GM18907 (cell line): ENCODE data around the gene FARP1.

Source experiments
- ATAC-seq: cut with Tn5 transposase; IDR thresholded peaks from one replicate; pipeline ENCODE4 v1.9.1; 2021; ENCODE audit warnings: mild to moderate bottlenecking, moderate library complexity; ENCODE audit not compliant: unreplicated experiment

Gene FARP1

DNA sequence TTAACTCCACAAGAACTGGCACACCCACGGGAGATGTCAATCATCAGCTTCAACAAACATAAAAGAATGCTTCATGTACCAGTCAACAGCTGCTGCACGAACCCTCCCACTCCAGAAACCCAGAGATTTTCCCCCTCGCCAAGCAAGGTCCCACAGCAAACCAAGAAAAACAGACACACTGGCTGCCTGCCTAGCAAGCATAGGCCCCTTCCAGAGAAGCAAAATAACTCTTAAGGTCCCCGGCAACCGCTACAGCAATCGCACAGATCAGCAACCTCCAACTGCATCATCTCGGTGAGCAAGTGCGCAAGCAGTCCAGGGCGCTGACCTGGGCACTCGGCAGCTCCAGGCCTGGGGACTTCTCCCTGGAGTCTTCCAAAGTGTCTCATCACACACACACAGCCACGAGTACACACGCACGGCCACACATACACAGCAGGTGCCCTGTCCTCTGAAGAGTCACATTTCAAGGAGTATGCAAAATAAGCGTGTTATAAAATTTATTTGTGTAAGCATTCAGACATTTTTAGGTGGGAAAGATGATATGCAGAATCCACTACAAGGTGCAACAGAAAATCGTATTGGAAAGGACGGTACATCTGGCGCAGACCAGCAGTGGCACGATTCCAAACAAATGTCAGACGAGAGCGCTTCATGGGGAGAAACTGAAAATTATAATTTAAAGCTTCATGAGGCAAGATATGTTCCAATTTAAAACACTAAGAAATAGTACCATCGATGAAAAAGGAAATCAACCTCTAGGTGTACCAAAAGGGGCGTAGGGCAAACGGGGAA lies 309.0 kb downstream of the FARP1 start:
- no peak for ATAC-seq

DNA sequence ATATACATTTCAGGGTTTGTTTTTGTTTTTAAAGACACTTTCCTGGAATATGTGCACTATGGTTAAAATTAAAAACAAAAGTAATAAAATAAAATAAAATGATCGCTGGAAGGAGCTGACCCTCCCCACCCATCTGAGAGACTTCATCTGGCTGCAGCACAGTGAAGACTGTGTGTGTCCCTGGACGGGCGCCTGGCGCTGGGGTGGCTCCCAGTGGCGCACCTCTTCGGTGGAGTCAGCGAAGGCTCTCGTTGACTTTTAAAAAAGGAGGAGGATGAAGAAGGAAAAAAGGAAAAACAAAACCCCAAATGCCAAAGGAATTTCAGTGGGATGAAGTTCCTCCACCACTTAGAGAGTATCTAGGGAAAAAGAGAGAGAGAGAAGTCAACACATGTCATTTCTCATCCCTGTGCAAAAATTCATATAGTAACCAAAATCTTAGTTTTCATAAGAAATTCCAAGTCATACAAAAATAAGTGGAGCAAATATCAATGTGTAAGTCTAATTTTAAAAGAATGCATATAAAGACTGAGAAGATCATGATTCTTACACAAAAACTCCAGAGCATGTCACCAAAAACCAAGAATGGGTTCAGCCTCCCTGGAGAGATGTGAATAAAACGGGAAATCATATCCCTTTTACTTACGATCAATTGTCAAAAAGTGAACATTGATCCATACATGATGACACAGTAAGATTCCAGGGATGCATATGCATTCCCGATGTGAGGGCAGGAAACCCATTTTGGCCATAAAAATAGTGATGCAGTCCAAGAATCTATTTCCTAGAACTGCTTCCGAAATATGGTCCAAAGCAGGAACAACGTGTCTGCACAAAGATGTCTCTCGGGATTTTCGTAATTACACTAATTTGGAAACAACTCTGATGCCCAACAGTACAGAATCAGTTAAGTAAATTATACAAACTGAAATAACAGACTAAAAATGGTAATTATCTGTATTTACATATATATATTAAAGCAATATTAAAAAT lies 310.3 kb downstream of the FARP1 start:
- no peak for ATAC-seq

DNA sequence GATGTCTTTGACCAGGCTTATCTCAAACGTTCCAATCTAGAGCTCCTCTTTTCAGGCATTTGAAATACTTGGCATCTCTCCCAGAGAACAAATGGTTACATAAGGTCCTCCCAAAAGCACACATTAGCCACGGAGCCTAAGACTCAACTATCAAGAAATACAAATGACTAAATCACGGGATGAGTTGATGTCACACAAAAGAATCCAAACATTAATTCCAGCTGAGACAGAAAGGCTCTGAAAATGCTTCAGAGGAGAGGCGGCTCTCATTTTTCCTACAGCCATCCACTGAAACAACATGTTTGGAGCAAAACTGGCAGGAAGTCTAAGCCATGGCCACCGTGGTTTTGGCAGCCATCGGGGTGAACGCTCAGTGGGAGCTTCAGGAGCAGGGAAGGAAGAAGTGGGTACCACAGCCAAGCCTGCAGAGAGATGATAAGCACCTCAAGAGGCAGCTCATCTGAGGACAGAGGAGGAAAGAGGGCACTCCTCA lies 311.5 kb downstream of the FARP1 start:
- no peak for ATAC-seq

DNA sequence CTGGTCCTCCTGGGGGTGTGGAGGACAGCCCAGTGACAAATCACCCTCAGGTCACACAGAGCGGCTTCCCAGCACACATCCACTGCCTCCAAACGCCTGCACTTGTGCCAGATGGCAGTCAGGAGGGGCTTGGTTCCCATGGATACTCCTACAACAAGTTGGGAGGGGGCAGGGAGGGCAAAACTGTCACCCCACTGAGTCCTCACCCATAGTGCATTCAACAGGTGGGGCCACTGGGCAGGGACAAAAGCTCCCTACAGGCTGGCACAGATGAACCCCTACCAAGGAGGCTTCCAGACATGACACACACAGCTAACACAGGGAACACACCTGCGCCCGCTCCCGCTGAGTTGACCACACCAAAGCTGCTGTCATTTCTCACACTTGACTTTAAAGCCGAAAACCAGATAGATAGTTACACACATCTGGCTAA lies 313.5 kb downstream of the FARP1 start:
- ATAC-seq, result no peak

DNA sequence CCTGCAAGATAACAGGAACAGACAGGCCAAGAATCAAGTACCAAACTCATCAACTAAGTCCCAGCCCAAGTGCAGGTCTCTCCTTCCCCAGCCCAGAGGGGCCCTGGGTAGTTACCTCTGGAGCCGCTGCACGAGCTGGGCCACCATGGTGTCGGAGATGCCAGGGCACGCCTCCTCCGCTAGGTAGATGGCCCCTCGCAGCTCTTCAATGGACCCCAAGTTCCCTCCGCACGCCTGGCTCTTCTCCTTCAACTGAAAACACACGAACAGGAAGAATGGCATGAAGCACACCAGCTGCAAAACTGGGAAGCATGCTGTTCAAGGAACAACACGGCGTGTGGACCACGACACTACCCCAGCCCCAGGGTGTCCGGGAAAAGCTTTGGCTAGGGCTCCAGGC lies 314.2 kb downstream of the FARP1 start:
- ATAC-seq, result no peak

DNA sequence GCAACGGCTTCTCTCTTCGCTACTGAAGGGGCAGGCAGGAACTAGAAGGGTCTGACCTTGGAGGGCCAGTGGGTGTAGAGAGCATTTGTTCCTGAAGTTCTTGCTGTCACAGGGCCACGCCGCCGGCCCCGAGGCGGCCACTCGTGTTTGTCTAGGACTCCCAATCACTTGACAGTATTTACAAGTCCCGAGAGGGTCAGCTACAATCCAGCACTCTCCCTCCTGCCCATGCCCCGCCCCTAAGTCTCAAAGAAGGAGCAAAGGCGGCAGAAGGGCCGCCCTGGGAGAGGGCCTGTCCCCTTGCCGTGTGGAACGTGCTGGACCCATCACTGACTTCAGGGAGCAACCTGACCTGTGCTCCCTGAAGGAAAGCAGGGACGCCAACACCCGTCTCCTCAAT lies 315.5 kb downstream of the FARP1 start:
- ATAC-seq, result no peak

DNA sequence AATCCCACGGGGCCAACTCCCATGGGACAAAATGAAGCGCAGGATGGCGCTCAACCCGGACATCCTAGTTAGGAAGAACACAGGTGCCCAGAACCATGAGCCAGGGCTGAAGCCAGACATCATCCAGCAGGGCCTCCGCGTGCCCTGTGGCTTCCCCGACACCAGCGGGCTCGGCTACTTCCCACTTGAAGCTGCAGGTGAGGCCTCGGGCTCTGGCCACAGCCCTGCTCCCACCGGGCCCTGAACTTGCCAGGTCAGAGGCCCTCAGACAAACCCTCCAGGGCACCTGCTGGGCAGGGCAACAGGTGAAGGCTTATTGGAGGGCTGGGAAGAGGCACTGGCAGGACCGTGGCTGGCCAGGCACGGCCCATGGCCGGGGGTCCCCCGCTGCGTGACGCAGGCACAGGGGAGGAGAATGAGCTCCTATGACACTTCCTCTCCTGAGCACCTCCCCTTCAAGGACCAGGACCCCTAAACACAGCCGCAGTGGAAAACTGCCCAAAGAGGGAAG lies 316.3 kb downstream of the FARP1 start:
- no peak for ATAC-seq

DNA sequence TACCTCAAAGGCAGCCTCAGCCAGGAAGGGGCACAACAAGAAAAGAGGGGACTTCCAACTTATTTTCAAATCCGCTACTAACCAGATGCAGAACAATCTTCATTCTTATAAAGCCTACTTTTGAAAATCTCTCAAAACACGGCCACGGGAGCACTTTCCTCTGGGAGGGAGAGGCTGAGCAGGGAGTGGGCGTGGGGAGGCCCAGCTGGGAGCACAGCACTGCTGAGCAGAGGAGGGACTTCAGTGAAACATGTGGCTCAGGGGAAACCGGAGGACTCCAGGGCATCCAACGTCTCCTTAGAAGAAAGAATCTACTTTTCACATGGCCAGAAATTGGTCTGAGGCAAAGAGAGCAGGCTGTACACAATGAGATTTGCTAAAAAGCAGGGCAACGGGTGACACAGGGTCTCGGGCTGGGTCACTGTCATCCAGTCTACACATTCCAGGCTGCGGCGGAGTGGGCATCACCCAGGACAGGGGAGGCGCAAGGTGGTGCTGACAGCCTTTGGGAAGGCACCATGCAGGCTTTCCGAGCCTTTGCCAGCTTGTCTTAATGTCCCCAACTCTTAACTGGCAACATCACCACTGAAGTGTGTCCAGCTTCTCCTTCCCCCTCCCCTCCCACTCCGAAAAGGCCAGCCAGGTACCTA lies 317.0 kb downstream of the FARP1 start:
- ATAC-seq, result no peak

DNA sequence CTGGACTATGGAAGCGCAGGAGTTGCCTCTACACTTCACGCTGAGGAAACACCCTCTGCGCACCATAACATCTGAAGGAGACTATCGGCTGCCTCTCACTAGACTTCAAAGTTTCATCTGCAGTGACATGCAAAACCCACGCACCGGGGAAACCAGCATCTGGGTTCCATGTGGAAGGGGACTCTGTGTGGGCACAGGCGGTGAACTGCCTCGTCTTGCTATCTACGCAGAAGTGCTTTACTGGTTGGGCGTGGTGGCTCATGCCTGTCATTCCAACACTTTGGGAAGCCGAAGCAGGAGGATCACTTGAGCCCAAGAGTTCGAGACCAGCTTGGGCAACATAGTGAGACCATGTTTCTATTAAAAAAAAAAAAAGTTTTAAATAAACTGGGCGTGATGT lies 317.6 kb downstream of the FARP1 start:
- no peak for ATAC-seq

DNA sequence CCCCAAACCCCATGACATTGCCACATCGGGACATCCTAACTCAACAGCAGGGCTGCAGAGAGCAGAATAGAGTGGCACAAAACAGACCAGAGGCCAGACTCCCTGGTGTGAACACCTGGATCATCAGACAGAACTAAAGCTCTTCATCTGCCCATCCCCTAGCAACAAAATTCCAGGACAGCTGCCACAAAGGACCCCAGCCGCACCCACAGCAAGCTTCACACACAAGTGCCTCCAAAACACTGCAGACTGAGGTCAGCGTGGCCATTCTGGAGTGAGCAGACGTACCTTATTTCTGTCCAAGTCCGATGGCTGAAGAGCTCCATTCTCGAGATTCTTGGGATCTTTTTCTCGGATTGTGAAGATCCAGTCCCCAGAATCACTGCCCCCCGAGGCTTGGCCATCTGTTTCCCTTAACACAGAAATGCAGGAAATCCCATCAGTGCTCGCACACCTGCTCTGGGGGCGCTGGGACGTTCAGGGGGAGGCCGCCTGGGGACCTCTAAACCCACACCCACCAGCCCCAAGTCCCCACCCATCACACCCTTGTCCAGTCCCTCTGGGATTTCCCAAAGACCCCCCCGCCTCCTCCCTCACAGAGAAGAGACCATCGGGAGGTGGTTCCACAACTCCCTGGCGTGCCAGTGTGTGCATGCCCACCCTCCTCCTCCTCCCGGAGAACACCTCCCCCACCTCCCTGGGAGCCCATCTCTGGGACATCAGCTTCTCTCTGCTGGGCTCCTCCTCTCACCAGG lies 318.8 kb downstream of the FARP1 start:
- no peak for ATAC-seq

DNA sequence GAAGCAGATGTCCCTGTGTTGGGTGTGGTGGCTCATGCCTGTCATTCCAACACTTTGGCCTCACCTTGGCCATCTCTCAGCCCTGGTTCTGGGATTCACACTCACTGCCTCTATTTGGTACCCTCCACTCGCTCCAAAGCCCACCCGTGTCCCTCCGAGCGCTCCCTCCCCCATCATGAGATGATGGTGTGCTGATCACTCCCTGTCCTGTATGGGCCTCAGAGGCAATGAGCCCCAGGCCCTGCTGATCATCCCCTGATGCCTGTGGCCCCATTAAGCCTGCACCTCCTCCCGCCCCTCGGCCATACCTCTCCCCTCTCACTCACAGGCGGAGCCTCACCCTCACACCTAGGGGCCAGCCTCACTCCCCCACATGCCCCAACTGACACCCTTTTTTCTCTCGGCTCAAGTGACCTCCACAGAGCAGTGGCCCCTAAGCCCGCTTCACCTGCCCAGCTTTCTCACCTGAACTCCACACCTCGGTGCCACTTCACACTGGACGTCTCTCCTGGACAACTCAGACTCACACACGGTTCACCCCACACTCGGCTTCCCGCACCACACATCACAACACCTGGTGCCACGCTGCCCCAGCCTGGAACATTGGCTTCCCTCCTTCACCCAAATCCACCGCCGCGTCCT lies 319.5 kb downstream of the FARP1 start:
- no peak for ATAC-seq

DNA sequence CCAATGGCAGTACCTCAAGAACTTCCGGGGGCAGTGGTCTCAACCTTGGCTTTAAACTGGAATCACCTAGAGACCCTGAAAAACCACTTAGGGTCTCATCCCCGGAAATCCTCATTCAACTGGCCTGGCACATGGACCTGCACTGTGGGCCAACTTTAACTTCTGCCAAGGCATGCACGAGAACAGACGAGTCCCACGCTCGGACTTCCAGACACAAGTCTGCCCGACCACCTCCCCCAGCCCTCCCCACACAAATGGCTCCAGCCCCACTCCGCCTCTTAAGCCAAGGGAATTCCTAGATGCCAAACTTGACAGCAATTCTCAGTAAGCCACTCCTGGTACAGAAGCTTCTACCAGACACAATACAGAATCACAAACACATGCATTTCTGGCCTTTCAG lies 320.1 kb downstream of the FARP1 start:
- ATAC-seq, result no peak

DNA sequence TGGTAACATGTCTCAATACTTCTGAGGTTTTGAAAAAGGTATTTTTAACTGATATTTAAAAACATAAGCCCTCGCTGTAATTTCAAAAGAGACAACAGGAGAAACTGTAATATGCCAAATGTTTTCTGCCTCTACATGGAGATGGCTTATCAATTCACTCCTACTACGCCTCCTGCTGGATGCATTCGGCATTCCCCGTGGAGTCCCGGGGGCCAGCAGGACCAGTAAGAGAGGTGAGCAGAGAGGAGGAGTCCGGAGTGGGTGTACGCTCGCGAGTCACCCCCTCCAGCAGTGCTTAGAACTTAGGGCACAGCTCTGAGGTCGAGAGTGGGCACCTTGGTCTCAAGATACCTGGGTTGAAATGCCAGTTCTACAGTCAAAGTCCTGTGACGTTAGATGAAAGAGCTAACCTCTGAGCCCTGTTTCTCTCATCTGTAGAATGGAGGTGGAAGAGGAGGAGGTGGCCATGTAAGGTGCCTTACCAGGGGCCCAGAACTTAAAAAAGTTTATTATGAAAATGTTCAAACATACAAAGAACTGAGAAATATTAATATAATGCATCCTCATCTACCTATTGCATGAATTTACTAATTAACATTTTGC lies 323.8 kb downstream of the FARP1 start:
- ATAC-seq, result no peak

DNA sequence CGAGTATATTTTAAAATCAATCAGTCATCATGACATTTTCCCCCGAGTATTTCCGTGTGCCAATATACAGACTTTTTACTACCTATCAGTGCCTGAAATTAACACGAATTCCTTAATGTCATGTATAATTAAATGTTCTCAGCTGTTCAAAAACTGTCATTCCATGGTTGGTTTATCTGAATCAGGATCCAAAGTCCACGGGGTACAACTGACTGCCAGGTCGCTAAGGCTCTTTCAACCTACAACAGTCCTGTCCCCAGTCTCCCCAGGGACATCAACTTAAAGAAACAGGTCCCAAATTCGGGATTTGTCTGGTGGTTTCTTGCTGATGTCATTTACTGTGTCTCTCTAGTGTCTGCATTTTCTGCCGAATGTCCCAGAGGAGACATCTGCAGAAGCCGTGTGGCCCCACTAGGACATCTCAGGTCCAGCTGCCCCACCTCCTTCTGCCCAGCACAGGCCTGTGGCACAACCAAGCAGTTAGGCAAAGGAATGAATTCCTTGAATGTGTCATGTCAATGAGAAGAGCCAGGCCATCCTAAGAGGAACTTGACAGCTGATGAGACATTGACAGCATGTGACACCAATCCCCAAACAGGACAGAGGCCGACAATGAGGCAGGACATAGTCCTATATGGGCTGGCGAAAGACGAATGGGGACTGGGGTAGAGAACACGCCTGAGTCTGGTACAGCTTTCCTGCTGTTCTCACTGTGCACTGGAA lies 324.5 kb downstream of the FARP1 start:
- ATAC-seq, result no peak

DNA sequence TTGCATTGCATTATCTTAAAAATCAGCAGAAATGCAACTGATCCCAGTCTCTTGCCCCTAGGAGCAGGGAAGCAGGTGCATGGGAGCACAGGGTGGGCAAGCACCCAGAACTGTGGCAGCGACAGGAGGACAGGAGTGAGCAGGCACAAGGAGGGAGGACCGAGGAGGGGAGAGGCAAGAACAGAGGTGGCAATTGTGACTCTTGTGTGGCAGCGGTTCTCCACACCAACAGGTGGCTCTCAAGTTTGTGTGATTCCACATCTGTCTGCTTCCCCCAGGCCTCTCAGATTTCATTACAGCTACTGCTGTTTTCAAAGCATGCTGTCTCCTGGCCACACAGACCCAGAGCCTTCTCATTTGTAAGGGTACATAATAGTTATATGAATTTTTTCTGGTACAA lies 325.5 kb downstream of the FARP1 start:
- ATAC-seq, result no peak

DNA sequence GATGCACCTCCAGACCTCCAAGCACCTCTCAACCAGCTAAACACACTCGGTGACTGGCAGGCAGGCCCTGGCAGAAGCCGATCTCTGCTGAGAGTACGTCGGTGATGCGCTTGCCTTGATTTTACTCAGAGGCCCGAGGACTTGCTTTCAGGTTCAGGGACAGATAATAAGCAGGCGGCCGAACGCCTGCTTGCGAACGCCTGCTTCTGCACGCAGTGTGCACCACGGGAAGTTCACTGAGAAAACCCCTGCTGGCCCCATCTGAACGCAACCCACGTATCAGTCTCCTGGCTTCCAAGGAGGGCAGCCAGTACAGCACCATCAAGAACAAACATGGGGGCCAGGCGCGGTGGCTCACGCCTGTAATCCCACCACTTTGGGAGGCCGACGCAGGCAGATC lies 326.0 kb downstream of the FARP1 start:
- ATAC-seq, result no peak

DNA sequence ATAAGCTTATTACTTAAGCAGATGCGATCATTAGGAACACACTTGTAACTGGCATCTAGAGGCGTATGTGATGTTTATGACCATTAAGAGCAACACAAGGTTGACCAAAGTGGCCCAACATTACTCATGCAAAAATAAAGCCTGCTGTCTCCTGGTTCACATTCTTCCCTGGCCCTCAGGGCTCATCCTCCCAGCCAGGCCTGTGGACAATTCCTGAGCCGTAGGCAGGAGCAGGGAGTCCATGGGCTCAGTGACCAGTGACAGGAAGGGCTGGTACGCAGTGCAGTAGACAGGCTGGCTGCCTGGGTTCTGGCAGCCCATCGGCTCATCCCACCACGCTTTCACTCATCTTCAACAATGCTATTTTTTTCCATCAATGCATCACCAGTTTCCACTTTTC lies 328.0 kb downstream of the FARP1 start:
- ATAC-seq, result no peak

DNA sequence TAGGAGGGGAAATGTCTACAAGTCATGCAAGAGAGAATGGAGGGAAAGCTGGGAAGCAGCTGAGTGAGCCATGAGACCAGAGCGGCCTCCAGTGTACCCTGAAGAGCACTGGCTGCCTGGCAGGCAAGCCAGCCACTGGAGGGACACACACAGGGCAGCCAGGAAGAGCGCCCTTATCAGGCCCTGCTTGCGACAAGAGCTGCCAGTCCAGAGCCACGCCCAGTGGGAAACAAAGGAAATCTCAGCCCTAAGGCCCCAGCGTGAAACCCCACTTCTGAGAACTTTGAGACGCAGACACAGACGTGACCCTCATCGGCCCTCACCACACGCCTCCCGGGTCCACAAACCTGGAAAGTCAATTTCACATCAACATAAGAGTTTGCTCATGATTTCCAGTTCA lies 329.0 kb downstream of the FARP1 start:
- no peak for ATAC-seq
